ENCODE measurements around the gene OR5M3.

The OR5M3 gene

DNA sequence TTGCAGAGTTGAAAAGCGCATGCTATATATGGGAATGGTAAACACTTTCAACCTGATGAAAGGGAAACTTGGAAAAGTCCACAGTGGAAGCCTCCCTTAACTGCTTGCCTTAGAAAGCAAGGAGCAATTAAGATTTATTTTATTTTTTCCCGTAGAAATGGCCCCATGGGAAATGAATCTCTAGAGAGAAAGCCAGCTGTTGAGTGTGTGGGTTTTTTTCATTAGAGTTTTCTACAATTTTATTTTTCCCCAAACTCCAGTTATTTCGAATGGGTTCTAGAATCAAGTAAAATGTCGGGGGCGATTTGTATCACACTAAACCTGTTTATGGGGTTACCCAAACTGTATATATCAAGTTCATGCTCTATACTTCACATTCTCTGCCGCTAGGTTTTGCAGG, at the start of gene OR5M3:
Gene OR5M3 (minus strand): TSS at position 101 of the 400 bp plus-strand sequence. CDS start 2,855 bp downstream, outside the sequence.
- H3K4me3 Mint-ChIP-seq, result no peak within 1 kb of the TSS
- H3K4me1 Mint-ChIP-seq, result no peaks in the 10 kb centered on the region

DNA sequence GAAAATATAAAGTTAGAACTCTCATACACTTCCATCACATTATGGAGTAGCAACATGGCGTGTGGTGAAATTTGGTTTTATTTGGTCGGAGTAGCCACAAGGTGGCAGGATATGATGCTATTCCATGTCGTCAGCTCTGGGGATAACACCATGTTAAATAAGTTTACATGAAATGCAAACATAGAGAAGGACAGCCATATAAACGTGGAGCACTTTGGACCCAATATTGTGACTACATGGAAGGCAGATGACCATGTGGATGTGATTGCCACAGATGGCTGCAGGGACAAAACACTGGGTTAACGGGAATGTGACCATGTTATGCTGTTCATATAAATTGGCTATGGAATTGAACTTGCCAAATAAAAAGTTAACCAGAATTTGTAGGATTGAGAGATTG, 48.9 kb upstream of the OR5M3 start:
- Mint-ChIP-seq H3K27ac (no peak overlapping the region), H3K4me3 (no peak overlapping the region), H3K36me3 (ENCODE audit: low read depth) (no peaks in the 10 kb centered on the region), H3K9me3 (peaks cover 6% of the 10 kb centered on the region), H3K4me1 (no peaks in the 10 kb centered on the region), H3K27me3 (no peaks in the 10 kb centered on the region)
- ATAC-seq, result no peak
- DNase-seq, result no peak

More for the DNA sequence above, at the start of gene OR5M3:
- Mint-ChIP-seq H3K27me3 (no peaks in the 10 kb centered on the region), H3K36me3 (ENCODE audit: low read depth) (no peaks in the 10 kb centered on the region), H3K27ac (no peak within 1 kb of the TSS), H3K9me3 (no peaks in the 10 kb centered on the region)
- DNase-seq (no peak), ATAC-seq (no peak)

DNA sequence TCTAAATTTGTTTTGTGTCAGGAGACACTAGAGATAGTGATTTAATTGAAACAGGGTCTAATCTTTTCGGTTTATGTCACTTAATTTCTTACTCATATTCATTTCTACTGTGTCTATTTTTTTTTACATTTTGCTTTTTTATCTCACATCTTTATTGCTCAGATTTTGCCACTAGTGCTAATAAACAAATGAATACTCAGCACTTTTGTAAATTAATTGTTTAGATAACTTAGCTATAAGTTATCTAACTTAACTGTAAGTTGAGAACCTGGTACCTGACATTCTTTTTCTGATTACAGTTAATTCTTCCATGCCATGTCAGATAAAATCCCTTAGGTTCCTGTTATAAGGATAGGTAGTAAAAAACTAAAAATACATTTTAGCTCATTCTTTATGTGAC, 40.1 kb upstream of the OR5M3 start:
- Mint-ChIP-seq H3K36me3 (ENCODE audit: low read depth) (no peaks in the 10 kb centered on the region), H3K9me3 (peaks cover 14% of the 10 kb centered on the region), H3K4me1 (no peaks in the 10 kb centered on the region), H3K4me3 (no peak overlapping the region), H3K27ac (no peak overlapping the region), H3K27me3 (no peaks in the 10 kb centered on the region)
- ATAC-seq (no peak), DNase-seq (no peak)

DNA sequence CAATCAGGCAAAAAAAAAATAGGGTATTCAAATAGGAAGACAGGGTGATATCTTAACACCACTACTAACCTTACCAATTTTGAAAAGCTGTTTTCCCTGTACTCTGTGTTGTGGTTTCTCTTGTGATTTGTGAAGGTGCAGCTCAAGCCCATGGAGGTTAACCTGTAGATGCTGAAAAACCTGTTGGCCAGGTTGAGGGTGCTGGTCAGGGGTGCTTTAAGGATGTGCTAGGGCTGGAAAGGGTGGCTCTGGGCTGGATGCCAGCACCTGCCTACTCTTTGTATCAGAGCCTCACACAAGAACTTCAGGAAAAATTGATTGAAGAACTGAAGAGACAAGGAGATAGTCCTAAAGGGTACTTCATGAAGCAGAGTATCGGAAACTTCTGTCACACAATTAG, 36.3 kb upstream of the OR5M3 start:
- no peaks in the 10 kb centered on the region for H3K27me3 Mint-ChIP-seq
- no peak overlapping the region for H3K4me3 Mint-ChIP-seq
- no peaks in the 10 kb centered on the region for H3K4me1 Mint-ChIP-seq
- DNase-seq (no peak), ATAC-seq (no peak)
- H3K36me3 Mint-ChIP-seq (ENCODE audit: low read depth), result no peaks in the 10 kb centered on the region
- H3K9me3 Mint-ChIP-seq, result peaks cover 19% of the 10 kb centered on the region
- H3K27ac Mint-ChIP-seq, result no peak overlapping the region

DNA sequence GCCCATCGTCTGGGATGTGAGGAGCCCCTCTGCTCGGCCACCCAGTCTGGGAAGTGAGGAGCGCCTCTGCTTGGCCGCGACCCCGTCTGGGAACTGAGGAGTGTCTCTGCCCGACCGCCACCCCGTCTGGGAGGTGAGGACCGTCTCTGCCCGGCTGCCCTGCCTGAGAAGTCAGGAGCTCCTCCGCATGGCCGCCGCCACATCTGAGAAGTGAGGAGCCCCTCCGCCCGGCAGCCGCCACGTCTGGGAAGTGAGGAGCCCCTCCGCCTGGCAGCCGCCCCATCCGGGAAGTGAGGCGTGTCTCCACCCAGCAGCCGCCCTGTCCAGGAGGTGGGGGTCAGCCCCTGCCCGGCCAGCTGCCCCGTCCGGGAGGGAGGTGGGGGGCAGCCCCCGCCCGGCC, 23.9 kb upstream of the OR5M3 start:
- peaks cover 13% of the 10 kb centered on the region for H3K9me3 Mint-ChIP-seq
- no peak overlapping the region for H3K4me3 Mint-ChIP-seq

DNA sequence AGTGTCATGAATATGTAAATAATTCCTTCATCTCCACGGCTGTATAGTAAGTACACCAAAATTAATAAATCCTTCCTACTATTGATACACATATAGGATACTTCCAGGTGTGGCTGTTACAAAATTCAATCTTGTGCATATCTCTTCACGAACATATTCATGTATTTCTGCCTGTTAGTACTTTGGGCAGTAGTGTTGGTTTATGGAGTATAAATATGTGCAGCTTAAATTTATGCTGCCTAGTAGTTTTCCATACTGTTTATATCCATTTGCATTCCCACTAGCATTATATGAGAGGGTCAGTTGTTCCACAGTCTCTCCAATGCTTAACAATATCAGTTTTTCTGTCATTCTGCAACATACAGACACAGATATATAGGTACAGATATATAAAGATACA, 22.0 kb upstream of the OR5M3 start:
- DNase-seq (no peak), ATAC-seq (no peak)
- Mint-ChIP-seq H3K4me1 (no peaks in the 10 kb centered on the region), H3K27ac (no peak overlapping the region), H3K27me3 (no peaks in the 10 kb centered on the region), H3K4me3 (no peak overlapping the region), H3K36me3 (ENCODE audit: low read depth) (no peaks in the 10 kb centered on the region), H3K9me3 (peaks cover 13% of the 10 kb centered on the region)

More for the DNA sequence above, 23.9 kb upstream of the OR5M3 start:
- DNase-seq (no peak), ATAC-seq (no peak)
- Mint-ChIP-seq H3K36me3 (ENCODE audit: low read depth) (no peaks in the 10 kb centered on the region), H3K4me1 (no peaks in the 10 kb centered on the region), H3K27me3 (no peaks in the 10 kb centered on the region), H3K27ac (no peak overlapping the region)

DNA sequence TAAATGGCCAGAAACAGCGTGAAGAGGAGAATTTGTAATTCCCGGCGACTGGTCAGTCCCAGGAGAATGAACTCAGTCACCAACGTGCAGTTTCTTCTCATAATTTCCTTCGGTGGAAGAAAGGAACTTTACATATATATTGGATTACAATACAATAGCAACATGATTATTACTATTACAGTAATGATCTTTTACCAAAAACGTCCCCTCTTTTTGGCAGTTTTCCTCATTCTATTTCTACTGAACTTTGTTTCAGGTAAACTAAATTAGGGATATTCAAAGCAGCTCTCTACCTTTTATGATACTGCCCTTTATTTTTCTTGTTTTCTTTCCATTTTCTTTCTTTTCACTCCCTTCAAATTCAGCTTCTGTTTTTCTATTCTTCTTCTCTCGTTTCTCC, 18.1 kb upstream of the OR5M3 start, which contains the start of gene OR5M8:
Gene OR5M8 (minus strand): TSS at position 101 of the 400 bp plus-strand sequence. CDS start 0 bp downstream, at position 101.
- Mint-ChIP-seq H3K27me3 (no peaks in the 10 kb centered on the region), H3K36me3 (ENCODE audit: low read depth) (no peaks in the 10 kb centered on the region), H3K27ac (no peak within 1 kb of the TSS), H3K9me3 (peaks cover 12% of the 10 kb centered on the region), H3K4me3 (no peak within 1 kb of the TSS), H3K4me1 (no peaks in the 10 kb centered on the region)
- no peak for ATAC-seq
- no peak for DNase-seq

DNA sequence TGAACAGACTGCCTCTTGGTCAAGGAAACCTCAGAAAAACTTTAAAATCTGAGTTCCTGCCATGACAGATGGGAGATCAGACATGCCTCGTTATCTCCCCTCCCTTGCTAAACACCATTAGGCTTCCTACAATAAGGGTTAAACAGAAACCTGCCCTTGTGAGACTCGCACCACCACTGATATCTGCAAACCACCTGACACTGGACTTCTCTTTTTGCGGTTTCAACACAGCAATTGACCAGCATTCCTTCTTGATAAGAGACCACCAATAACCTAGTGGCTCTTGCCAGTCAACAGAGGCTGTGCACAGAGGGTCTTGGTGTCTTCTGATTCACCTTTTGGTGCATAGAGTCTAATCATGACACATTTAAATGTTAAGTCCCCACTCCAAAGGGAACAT, 13.6 kb upstream of the OR5M3 start:
- DNase-seq, result no peak
- H3K4me3 Mint-ChIP-seq, result no peak overlapping the region
- H3K36me3 Mint-ChIP-seq (ENCODE audit: low read depth), result no peaks in the 10 kb centered on the region
- no peaks in the 10 kb centered on the region for H3K4me1 Mint-ChIP-seq
- no peak overlapping the region for H3K27ac Mint-ChIP-seq
- H3K9me3 Mint-ChIP-seq, result peaks cover 10% of the 10 kb centered on the region
- no peak for ATAC-seq
- H3K27me3 Mint-ChIP-seq, result no peaks in the 10 kb centered on the region

DNA sequence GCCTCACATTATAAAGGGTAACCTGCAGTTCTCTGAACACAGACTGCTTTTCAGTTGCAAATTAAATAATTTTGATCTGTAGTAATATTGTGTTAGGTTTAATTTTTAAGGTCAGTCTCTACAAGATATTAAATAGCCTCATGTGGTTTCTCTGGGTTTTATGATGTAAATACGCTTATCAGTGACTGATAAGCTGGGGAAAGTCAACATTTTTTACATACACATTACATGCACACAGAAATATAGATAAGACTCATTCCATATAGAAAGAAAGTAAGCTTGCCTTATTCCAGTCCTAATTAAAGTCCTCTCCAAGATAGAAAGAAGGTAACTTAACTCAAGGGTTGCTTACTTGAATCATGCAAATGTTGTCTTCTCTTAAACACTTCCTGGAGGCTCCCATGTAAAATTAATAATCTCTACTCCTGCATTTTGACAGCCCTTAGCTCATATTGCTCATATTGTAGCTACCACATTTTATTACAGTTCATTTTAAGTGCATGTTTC, 1.6 kb upstream of the OR5M3 start:
- Mint-ChIP-seq H3K36me3 (ENCODE audit: low read depth) (no peaks in the 10 kb centered on the region), H3K9me3 (no peaks in the 10 kb centered on the region), H3K27me3 (no peaks in the 10 kb centered on the region), H3K4me3 (no peak overlapping the region), H3K27ac (no peak overlapping the region), H3K4me1 (no peaks in the 10 kb centered on the region)
- DNase-seq (no peak), ATAC-seq (no peak)

DNA sequence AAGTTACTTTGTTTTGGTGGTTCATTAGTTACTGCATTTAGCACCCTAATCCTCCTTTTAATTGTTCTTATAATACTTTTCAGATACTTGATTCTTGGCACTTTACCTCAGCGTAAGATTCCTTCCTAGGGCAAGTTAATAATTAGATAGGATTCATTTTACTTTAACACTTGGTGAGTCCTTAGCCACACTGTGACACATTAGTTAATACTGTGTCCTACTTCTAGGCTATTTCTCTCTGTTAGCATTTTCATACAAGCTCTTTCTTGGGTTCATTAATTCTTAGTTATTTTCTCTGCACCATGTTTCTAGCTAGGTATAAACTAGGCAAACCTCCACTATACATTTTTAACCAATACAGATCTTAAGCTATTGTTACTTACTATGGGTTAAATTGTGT, 16.1 kb downstream of the OR5M3 start:
- no peak overlapping the region for H3K4me3 Mint-ChIP-seq
- DNase-seq (no peak), ATAC-seq (no peak)
- no peak overlapping the region for H3K27ac Mint-ChIP-seq
- no peaks in the 10 kb centered on the region for H3K27me3 Mint-ChIP-seq
- no peaks in the 10 kb centered on the region for H3K36me3 Mint-ChIP-seq (ENCODE audit: low read depth)
- H3K4me1 Mint-ChIP-seq, result no peaks in the 10 kb centered on the region
- peaks cover 4% of the 10 kb centered on the region for H3K9me3 Mint-ChIP-seq

DNA sequence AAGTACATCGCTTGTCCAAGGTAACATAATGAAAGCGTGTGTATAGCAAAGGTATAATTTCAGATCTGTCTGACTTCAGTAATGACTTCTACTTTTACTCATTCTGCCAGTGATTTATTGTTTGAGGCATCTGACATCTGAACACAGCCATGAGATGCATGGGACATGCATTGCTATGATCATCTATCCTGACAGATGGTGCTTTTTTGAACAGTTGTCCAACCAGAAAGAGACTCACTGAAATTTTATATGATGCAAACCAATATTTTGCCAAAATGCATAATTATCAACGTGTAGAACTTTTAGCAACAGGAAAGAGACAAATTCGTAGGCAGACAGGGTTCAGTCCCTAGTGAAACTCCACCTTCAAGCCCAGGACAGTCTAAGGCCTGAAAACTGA, 19.6 kb downstream of the OR5M3 start:
- Mint-ChIP-seq H3K27ac (no peak overlapping the region), H3K27me3 (no peaks in the 10 kb centered on the region), H3K4me1 (no peaks in the 10 kb centered on the region), H3K9me3 (peaks cover 10% of the 10 kb centered on the region), H3K4me3 (no peak overlapping the region), H3K36me3 (ENCODE audit: low read depth) (no peaks in the 10 kb centered on the region)
- ATAC-seq, result no peak
- DNase-seq, result no peak

Data from activated naive CD8-positive, alpha-beta T cell treated with anti-CD3 and anti-CD28 coated beads, Interleukin-2, amount 50 U/mL, for 24 hours (primary cell).